GM18870 (cell line): Measurements from ENCODE around the gene PHETA2.

Source experiments
- ATAC-seq: cut with Tn5 transposase; IDR thresholded peaks from one replicate; pipeline ENCODE4 v1.9.1; 2021; ENCODE audit warnings: moderate library complexity; ENCODE audit not compliant: unreplicated experiment

PHETA2 gene, protein sequence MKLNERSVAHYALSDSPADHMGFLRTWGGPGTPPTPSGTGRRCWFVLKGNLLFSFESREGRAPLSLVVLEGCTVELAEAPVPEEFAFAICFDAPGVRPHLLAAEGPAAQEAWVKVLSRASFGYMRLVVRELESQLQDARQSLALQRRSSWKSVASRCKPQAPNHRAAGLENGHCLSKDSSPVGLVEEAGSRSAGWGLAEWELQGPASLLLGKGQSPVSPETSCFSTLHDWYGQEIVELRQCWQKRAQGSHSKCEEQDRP

GRCh38 chr22:42074132-42074811 lies at the start of gene PHETA2:
TSS of gene PHETA2 (plus strand) at chr22:42074248. CDS start at chr22:42077294, 3,046 bp downstream.
- ATAC-seq: no peak

DNA sequence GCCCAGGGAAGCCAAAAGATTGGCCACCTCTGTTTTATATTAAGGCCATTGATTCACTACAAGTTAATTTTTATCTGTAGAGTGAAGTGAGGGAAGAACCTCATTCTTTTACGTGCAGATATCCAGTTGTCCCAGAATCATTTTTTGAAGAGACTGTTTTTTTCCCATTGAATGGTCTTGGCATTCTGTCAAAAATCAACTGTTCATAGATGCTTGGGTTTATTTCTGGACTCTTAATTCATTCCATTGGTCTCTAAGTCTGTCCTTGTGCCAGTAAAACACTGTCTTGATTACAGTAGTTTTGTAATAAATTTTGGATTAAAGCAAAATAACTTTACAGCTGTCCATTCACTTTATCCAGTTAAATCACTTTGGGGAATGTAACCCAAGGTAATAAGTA lies 48.6 kb upstream of the PHETA2 start:
- ATAC-seq: no peak

- ATAC-seq: no peak
Observed at GRCh38 chr22:42026705-42027104, 47.3 kb upstream of the PHETA2 start.

DNA sequence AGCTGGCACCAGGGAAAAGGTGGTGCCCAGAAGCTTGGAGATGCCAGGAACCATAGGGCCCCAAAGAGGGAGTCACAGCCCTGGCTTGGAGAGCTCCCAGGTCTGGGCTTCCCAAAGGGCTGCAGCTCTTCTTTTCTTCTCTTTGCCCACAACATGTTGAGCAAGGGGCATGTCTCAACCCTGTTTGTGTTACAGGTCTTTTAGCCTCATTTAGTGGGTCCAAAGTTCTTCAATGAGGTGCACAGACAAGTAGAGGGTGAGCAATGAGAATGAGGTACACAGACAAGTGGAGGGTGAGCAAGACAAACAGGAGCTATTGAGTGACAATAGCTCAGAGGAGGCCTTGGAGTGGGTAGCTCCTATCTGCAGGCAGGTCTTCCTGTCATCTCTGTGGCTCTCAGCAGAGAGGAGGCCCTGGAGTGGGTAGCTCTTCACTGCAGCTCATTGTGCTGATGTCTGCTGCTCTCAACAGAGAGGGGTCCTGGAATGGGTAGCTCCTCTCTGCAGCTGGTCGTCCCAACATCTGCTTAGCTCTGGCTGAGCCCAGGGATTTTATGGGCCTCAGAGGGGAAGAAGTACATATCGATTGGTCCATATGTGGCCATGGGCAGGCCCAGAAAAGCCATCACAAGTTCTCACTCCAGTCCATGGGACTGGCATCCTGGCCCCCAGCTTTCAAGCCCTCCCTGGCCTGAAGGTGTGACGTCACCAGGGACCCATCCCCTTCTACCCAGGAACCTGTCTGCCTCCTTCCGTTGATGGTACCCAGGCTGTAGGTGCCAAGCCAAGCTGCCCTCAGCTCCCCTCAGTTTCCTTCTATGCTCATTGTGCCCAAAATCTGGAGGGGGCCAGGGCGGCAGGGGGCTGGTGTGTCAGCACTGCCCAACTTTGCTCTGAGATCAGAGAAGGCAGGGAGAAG lies 40.5 kb upstream of the PHETA2 start:
- no peak for ATAC-seq

- no peak for ATAC-seq
Observed at GRCh38 chr22:42035256-42035655, 38.8 kb upstream of the PHETA2 start.

DNA sequence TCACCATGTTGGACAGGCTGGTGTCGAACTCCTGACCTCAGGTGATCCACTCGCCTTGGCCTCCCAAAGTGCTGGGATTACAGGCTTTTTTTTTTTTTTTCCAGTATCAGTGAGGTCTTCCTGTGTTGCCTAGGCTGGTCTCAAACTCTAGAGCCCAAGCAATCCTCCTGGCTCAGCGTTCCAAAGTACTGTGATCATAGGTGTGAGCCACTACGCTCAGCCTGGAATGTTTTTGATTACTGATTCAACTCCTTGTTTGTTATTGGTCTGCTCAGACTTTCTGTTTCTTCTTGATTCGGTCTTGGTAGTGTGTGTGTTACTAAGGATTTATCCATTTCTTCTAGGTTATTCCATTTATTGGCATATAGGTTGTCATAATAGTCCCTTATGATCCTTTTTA lies 34.8 kb upstream of the PHETA2 start:
- ATAC-seq: no peak

DNA sequence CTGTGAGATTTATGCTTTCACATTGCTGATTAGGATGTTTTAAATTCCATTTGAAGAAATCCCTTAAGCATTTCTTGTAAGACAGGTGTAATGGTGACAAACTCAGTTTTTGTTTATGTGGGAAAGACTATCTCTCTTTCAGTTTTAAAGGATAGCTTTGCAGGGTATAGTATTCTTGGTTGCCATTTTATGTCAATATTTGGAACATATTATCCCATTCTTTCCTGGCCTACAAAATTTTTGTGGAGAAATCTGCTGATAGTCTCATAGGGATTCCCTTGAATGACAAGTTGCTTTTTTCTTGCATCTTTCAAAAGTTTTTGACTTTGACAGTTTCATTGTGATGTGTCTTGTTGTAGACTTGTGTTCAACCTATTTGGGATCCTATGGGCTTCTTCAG lies 32.3 kb upstream of the PHETA2 start:
- no peak for ATAC-seq

DNA sequence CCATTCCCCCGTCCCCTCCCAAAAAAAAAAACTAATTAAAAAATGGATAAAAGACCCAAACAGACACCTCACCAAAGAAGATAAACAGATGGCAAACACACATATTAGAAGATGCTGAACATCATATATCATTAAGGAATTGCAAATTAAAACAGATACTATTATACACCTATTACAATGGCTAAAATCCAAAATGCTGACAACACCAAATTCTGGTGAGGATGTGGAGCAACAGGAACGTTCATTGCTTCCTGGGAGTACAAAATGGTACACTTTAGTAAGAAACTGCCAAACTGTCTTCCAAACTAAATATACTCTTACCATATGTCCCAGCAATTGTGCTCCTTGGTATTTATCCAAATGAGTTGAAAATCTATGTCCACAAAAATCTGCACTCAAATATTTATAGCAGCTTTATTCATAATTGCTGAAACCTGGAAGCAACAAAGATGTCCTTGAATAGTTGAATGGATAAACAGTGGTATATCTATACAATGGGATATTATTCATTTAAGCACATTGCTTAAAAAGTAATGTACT lies 23.3 kb upstream of the PHETA2 start:
- ATAC-seq: no peak

GRCh38 chr22:42052765-42053164 lies 21.3 kb upstream of the PHETA2 start:
- ATAC-seq: no peak

GRCh38 chr22:42056757-42057511 lies 17.1 kb upstream of the PHETA2 start:
- ATAC-seq: no peak

- ATAC-seq: no peak
Observed at GRCh38 chr22:42060489-42060888, 13.6 kb upstream of the PHETA2 start.

- no peak for ATAC-seq
Observed at GRCh38 chr22:42061041-42061440, 13.0 kb upstream of the PHETA2 start.

DNA sequence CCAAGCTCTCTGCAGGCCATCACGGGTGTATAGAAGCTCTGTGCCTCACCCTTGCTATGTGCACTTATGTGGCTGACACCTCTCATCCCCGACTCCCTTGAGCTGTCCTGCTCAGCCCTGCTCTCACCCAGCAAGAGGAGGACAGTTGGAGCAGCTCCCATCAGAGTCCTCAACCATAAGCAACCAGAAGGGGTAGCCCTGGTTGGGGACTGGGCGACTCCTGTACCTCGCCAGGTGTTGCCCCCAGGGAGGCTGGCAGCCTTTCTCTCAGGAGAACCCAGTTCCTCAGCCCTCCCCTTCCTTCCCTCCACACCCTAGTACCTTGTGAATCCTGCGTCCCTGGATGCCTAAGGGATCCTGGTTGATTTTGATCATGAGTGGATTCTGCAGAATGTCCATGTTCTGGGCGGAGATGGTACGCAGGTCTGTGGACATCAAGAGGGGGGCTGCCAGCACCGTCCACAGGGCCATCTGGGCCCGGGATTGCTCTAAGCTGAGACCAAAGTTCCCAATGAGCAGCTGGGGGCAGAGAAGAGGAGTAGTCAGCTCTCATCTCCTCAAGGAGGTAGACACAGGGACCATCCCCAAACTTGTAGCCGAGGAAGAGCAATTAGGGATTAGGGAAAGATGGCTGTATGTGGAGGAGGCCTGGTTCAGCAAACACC lies 11.4 kb upstream of the PHETA2 start:
- ATAC-seq: no peak

- no peak for ATAC-seq
Observed at GRCh38 chr22:42064629-42065028, 9.4 kb upstream of the PHETA2 start.

- no peak for ATAC-seq
Observed at GRCh38 chr22:42065438-42066125, 8.5 kb upstream of the PHETA2 start.

DNA sequence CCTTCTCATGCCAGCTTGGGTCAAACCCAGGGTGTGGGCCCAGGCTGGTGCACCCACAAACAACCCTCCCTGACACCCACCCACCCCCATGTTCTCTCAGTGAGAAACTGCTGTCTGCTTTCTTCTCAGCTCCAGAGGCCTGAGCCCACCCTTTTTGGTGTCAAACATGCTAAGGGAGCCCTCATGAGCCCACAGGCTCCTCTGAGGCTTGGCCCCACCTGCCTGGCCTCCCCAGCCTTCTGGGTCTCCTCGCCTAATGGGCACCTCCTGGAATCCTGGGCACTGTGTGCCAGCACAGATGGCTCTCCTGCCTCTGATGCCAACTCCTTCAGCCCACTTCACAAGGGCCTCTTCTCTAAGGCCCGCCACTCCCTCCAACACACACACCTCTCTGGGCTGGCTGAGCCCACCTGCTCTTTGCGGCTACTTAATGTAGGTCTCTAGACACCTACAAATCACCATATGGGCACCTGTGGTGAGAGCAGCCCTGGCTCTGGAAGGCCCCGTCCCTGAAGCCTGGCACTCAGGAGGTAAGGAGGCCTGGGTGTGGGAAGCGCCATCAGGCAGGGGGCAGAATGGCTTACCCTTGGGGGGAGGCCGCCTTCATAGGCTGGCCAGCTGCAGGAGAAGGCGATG lies 7.8 kb upstream of the PHETA2 start:
- no peak for ATAC-seq

- no peak for ATAC-seq
Observed at GRCh38 chr22:42066937-42067336, 7.1 kb upstream of the PHETA2 start.

GRCh38 chr22:42067671-42068251 lies 6.3 kb upstream of the PHETA2 start:
- ATAC-seq: no peak

DNA sequence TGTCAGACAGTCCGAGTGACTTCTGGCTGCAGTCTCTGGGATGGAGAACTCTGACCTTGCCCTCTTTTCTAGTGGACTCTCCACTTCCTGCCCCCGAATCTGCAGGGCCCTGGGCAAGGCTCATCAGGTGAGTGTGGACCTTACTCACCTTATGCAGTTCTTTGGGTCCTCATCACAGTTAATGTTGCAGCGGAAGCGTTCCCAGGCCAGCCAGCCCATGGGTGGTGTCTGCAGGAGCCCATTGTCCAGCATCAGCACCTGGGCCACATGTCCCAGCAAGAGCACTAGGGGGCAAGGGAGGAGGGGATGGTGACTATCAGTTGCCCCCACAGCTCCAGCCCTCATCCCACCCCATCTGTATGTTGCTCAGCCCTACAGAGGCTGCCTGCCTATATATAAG lies 5.8 kb upstream of the PHETA2 start:
- ATAC-seq: no peak
